ENCODE measurements around the gene PLCL2. TPM values are rescaled to one million over a fixed set of nuclear protein-coding genes. Genes with fewer than 3 reads are reported as not detected.

PLCL2 gene
- polyA plus RNA-seq: 10.2 TPM
- long read RNA-seq, donor 1, partial matches to known transcripts: 10 of 10 reads
- long read RNA-seq, donor 1, other reads (novel, unspliced or antisense): 0 of 10 reads
- long read RNA-seq, donor 2: 0 reads
- long read RNA-seq, donor 3: 0 reads
- long read RNA-seq, donor 4: 0 reads
- long read RNA-seq, donor 5: 0 reads
- long read RNA-seq, donor 6, full-length matches to known transcripts: 1 of 1 reads
- long read RNA-seq, donor 6, partial matches to known transcripts: 0 of 1 reads
- long read RNA-seq, donor 6, other reads (novel, unspliced or antisense): 0 of 1 reads
- long read RNA-seq, donor 7, full-length matches to known transcripts: 1 of 1 reads
- long read RNA-seq, donor 7, partial matches to known transcripts: 0 of 1 reads
- long read RNA-seq, donor 7, other reads (novel, unspliced or antisense): 0 of 1 reads
- long read RNA-seq, donor 8, full-length matches to known transcripts: 2 of 7 reads
- long read RNA-seq, donor 8, partial matches to known transcripts: 5 of 7 reads
- long read RNA-seq, donor 8, other reads (novel, unspliced or antisense): 0 of 7 reads
- long read RNA-seq, donor 9, full-length matches to known transcripts: 1 of 13 reads
- long read RNA-seq, donor 9, partial matches to known transcripts: 12 of 13 reads
- long read RNA-seq, donor 9, other reads (novel, unspliced or antisense): 0 of 13 reads
- long read RNA-seq, donor 10, full-length matches to known transcripts: 3 of 12 reads
- long read RNA-seq, donor 10, partial matches to known transcripts: 9 of 12 reads
- long read RNA-seq, donor 10, other reads (novel, unspliced or antisense): 0 of 12 reads
- long read RNA-seq, donor 11: 0 reads

- Histone ChIP-seq H3K27me3 (ENCODE audit: control insufficient read depth, insufficient read depth, low read length) (no peaks in the 10 kb centered on the region), H3K9me3 (ENCODE audit: control insufficient read depth, low read depth, low read length) (peaks cover 3% of the 10 kb centered on the region), H3K4me1 (ENCODE audit: control insufficient read depth, insufficient read depth, low read length) (peaks cover 3% of the 10 kb centered on the region), H3K4me3 (ENCODE audit: low read length) (peak within 1 kb of the TSS; percentile 64), H3K27ac (ENCODE audit: low read length) (peak within 1 kb of the TSS; percentile 52), H3K36me3 (ENCODE audit: control insufficient read depth, insufficient read depth, low read length) (no peaks in the 10 kb centered on the region)
- 0% methylated on average over 6 of the region's 87 CpGs for WGBS (ENCODE audit: insufficient coverage, low lambda C conversion rate)
- DNase-seq: peak in 1 of 2 donors; percentile 65
Measured at GRCh38 chr3:16884748-16885592, at the start of gene PLCL2. TSS of gene PLCL2 (plus strand) at chr3:16884955. CDS start at chr3:16885040, 85 bp downstream.

GRCh38 chr3:16836505-16837237 lies 48.1 kb upstream of the PLCL2 start:
- H3K27ac ChIP-seq (ENCODE audit: low read length): no peak overlapping the region
- peaks cover 9% of the 10 kb centered on the region for H3K4me1 ChIP-seq (ENCODE audit: control insufficient read depth, insufficient read depth, low read length)
- no peaks in the 10 kb centered on the region for H3K9me3 ChIP-seq (ENCODE audit: control insufficient read depth, low read depth, low read length)
- no peak overlapping the region for H3K4me3 ChIP-seq (ENCODE audit: low read length)
- H3K36me3 ChIP-seq (ENCODE audit: control insufficient read depth, insufficient read depth, low read length): no peaks in the 10 kb centered on the region
- WGBS (ENCODE audit: insufficient coverage, low lambda C conversion rate): 86% methylated on average over 2 of the region's 4 CpGs
- H3K27me3 ChIP-seq (ENCODE audit: control insufficient read depth, insufficient read depth, low read length): no peaks in the 10 kb centered on the region
- no peak for DNase-seq

DNA sequence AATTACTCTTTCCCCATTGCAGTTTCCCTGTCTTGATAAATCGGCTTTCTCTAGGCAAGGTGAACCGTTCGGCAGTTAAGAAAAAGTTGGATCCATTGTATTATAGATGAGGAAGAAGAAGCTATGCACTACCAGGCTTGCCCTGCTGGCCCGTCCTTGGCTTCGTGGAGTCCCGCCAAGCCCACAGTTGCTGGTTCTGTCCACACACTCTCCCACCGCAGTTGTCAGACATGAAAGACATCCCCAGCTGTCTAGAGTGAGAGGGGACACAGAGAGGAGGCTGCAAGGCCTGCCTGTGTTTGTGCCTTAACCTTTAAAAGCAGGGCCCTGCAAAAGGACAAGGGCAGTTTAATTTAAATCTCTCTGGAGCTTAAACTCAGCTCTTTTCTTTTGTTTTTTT lies 47.2 kb upstream of the PLCL2 start:
- peaks cover 9% of the 10 kb centered on the region for H3K4me1 ChIP-seq (ENCODE audit: control insufficient read depth, insufficient read depth, low read length)
- WGBS (ENCODE audit: insufficient coverage, low lambda C conversion rate): no CpG with 5 or more reads among the region's 7 CpGs
- H3K27ac ChIP-seq (ENCODE audit: low read length): no peak overlapping the region
- H3K9me3 ChIP-seq (ENCODE audit: control insufficient read depth, low read depth, low read length): no peaks in the 10 kb centered on the region
- no peaks in the 10 kb centered on the region for H3K27me3 ChIP-seq (ENCODE audit: control insufficient read depth, insufficient read depth, low read length)
- no peaks in the 10 kb centered on the region for H3K36me3 ChIP-seq (ENCODE audit: control insufficient read depth, insufficient read depth, low read length)
- no peak for DNase-seq
- no peak overlapping the region for H3K4me3 ChIP-seq (ENCODE audit: low read length)

DNA sequence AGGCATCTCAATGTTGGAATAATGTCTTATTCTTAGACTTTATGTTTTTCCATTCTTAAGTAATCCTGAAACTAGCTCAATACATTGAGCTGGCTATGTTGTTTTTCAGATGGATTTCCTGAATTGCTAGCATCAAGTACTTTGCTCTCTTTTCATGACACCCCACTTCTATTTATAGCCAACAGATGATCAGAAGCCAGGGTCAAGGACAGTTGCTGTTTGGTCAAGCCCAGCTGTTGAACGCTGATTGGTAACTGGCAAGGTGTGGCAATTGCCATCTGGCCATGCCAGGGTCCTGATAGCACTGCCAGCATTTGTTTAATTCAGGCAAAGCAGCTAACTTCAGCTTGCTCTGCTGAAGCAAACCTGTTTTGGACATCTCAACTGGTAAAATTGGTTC lies 46.2 kb upstream of the PLCL2 start:
- peak; percentile 37 to 51 for DNase-seq
- whole genome bisulfite sequencing (ENCODE audit: insufficient coverage, low lambda C conversion rate): no CpG with 5 or more reads among the region's 1 CpG

GRCh38 chr3:16839271-16840100 lies 45.3 kb upstream of the PLCL2 start:
- DNase-seq: no peak
- Histone ChIP-seq H3K27me3 (ENCODE audit: control insufficient read depth, insufficient read depth, low read length) (no peaks in the 10 kb centered on the region), H3K4me1 (ENCODE audit: control insufficient read depth, insufficient read depth, low read length) (peaks cover 9% of the 10 kb centered on the region), H3K27ac (ENCODE audit: low read length) (no peak overlapping the region), H3K4me3 (ENCODE audit: low read length) (no peak overlapping the region), H3K36me3 (ENCODE audit: control insufficient read depth, insufficient read depth, low read length) (no peaks in the 10 kb centered on the region), H3K9me3 (ENCODE audit: control insufficient read depth, low read depth, low read length) (no peaks in the 10 kb centered on the region)
- WGBS (ENCODE audit: insufficient coverage, low lambda C conversion rate): 100% methylated on average over 2 of the region's 10 CpGs

More for the DNA sequence above, 46.2 kb upstream of the PLCL2 start:
- Histone ChIP-seq H3K27me3 (ENCODE audit: control insufficient read depth, insufficient read depth, low read length) (no peaks in the 10 kb centered on the region), H3K27ac (ENCODE audit: low read length) (no peak overlapping the region), H3K36me3 (ENCODE audit: control insufficient read depth, insufficient read depth, low read length) (no peaks in the 10 kb centered on the region), H3K9me3 (ENCODE audit: control insufficient read depth, low read depth, low read length) (no peaks in the 10 kb centered on the region), H3K4me3 (ENCODE audit: low read length) (no peak overlapping the region), H3K4me1 (ENCODE audit: control insufficient read depth, insufficient read depth, low read length) (peaks cover 9% of the 10 kb centered on the region)

- H3K36me3 ChIP-seq (ENCODE audit: control insufficient read depth, insufficient read depth, low read length): no peaks in the 10 kb centered on the region
- H3K4me3 ChIP-seq (ENCODE audit: low read length): no peak overlapping the region
- no peaks in the 10 kb centered on the region for H3K27me3 ChIP-seq (ENCODE audit: control insufficient read depth, insufficient read depth, low read length)
- H3K9me3 ChIP-seq (ENCODE audit: control insufficient read depth, low read depth, low read length): no peaks in the 10 kb centered on the region
- H3K4me1 ChIP-seq (ENCODE audit: control insufficient read depth, insufficient read depth, low read length): peaks cover 9% of the 10 kb centered on the region
- 100% methylated on average over 1 of the region's 1 CpG for WGBS (ENCODE audit: insufficient coverage, low lambda C conversion rate)
- H3K27ac ChIP-seq (ENCODE audit: low read length): no peak overlapping the region
- no peak for DNase-seq
Measured at GRCh38 chr3:16840101-16840424, 44.7 kb upstream of the PLCL2 start.

DNA sequence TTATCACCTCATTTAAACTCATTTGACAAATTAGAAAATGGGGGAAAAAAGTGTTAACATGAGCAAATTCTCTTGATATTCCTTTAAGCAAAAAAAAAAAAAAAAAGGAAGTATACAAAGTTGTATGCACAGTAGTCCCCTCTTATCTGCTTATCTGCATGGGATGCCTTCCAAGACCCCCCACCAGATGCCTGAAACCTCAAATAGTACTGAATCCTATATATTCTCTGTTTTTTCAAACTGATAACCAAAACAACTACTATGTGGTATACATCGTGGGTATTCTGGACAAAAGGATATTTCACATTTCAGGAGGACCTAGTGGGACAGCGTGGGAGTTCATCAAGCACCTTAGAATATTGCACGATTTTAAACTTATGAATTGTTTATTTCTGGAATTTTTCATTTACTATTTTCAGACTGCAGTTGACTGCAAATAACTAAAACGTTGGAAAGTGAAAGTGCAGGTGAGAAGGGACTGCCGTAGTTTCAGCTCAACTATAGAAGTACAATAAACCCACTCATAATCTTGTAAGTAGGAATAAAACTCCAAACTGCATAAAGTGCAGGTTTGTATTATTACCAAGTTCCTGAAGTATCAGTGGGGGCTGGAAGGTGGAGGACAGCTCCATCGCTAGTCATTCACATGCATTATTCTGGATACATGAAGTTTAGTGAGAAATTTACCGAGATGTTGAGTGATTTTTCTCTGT lies 43.6 kb upstream of the PLCL2 start:
- no peak overlapping the region for H3K27ac ChIP-seq (ENCODE audit: low read length)
- H3K36me3 ChIP-seq (ENCODE audit: control insufficient read depth, insufficient read depth, low read length): no peaks in the 10 kb centered on the region
- no peak overlapping the region for H3K4me3 ChIP-seq (ENCODE audit: low read length)
- no peaks in the 10 kb centered on the region for H3K27me3 ChIP-seq (ENCODE audit: control insufficient read depth, insufficient read depth, low read length)
- 47% methylated on average over 3 of the region's 7 CpGs for WGBS (ENCODE audit: insufficient coverage, low lambda C conversion rate)
- H3K4me1 ChIP-seq (ENCODE audit: control insufficient read depth, insufficient read depth, low read length): peaks cover 14% of the 10 kb centered on the region
- no peaks in the 10 kb centered on the region for H3K9me3 ChIP-seq (ENCODE audit: control insufficient read depth, low read depth, low read length)
- no peak for DNase-seq

GRCh38 chr3:16841904-16842271 lies 42.9 kb upstream of the PLCL2 start:
- no peak overlapping the region for H3K27ac ChIP-seq (ENCODE audit: low read length)
- no peaks in the 10 kb centered on the region for H3K36me3 ChIP-seq (ENCODE audit: control insufficient read depth, insufficient read depth, low read length)
- H3K9me3 ChIP-seq (ENCODE audit: control insufficient read depth, low read depth, low read length): no peaks in the 10 kb centered on the region
- no peak for DNase-seq
- WGBS (ENCODE audit: insufficient coverage, low lambda C conversion rate): 100% methylated on average over 1 of the region's 3 CpGs
- peaks cover 14% of the 10 kb centered on the region for H3K4me1 ChIP-seq (ENCODE audit: control insufficient read depth, insufficient read depth, low read length)
- H3K4me3 ChIP-seq (ENCODE audit: low read length): no peak overlapping the region
- H3K27me3 ChIP-seq (ENCODE audit: control insufficient read depth, insufficient read depth, low read length): no peaks in the 10 kb centered on the region
